GM19193 (cell line): Measurements from ENCODE around the gene ADORA2B.

Experiments
- POLR2A ChIP-seq: IDR thresholded peaks from 4 replicates; pipeline ENCODE4 v1.6.1; 2011; ENCODE audit not compliant: insufficient read depth, insufficient read length; ENCODE audit errors: extremely low read depth

ADORA2B gene

DNA sequence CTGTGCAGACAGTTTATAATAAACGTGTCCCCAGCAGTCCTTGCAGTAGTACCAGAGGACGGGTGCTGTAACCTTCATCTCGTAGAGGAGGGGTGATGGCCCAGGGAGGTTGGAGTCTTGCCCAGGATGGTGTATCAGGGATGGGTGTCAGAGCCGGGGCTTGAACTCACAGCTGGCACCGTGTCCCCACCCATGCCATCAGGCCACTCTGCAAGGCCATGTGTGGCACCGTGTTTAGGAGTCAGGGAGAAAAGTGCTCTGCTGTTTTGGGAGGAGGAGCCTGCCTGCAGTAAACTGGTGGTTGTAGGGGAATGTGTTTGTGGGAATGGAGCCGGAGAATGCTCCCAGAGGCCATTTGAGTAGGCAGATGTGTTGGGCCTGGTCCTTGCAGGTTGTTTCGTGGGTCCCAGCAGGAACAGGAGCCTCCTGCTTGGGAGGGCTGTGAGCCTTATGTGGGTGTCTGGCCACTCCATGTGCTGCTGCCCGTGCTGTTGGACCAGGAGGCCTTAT lies 1.7 kb downstream of the ADORA2B start:
- no peak for TF ChIP-seq POLR2A

DNA sequence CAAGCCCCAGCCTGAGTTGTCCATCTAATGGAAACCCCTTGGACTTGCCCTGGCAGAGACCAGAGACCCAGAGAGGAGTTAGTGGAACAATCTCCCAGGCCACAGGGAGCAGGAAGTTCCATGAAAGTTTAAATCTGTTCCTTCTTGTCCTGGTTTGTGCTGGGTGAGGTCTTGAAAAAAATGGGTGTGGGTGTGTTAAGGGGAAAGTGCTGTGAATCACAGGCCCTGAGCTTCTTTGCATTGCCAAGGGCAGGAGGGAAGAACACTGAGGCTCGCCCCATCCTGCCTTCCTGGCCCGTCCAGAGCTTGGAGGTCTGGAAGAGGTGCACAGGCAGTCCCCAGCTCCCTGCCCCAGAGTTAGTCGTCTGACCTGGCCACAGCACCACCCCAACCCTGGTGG lies 2.3 kb downstream of the ADORA2B start:
- TF ChIP-seq POLR2A, result no peak

DNA sequence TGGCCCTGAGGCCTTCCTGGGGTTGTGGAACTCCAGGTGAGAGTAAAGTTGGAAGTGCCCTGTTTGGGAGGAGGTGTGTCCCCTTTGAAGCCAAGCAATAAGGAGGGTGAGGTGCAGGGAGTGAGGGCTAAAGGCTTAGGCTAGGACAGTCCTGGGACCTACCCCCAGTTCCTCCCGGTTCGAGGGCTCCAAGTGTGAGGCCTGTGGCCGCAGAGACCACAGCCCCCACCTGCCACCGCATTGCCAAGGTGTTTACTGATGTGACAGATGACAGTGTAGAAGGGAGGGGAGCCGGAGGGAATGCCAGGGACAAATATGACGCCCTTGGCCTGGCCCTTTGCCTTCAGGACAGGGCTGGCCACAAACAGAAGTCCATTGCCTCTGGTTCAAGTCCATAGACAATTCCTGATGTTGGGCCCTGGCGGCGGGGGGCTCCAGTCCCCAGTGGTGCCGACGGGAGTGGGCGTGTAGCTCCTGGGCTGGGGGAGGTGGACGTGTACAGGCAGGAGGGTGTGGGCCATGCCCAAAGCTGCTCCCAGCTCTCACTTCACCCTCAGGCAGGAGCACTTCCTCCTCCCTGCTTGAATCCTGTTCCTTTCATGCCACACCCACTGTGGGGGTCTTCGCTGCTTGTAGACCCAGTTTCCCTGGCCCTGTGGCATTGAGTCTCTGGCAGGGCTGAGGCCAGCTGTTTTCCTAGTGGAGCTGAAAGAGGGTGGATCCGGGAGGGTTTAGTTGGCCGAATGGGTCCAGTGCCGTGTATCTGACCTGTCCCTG lies 3.2 kb downstream of the ADORA2B start:
- no peak for TF ChIP-seq POLR2A

DNA sequence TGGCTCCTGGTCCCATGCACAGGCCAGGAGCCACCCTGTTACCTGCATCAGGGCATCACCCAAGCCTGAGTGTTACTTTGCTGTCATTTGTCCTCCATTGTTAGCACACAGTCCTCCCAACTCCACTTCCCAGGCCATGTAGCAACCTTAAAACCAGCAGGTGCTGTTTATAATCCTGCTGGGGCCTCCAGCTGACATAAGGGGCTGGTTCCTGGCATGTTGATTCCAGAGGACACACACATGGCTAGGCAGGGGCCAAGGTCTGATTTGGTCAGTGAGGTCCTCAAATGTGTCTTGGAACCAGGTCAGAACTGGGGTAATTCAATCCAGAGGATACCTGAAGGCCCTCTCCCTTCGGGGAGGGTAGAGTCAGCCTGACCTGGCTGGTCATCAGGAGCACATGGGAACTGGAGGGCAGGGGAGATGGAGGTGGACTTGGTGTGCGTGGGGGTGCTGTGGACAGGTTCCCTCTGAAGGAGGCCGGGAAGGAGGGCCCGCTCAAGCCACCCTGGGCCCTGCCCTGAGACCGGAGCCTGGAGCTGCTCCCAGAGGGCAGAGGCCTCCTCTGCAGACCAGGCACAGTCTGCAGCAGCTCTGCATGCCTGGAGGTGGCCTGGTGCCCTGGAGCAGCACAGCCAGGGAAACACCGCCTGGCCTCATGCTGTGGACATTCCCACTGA lies 6.6 kb downstream of the ADORA2B start:
- no peak for TF ChIP-seq POLR2A

DNA sequence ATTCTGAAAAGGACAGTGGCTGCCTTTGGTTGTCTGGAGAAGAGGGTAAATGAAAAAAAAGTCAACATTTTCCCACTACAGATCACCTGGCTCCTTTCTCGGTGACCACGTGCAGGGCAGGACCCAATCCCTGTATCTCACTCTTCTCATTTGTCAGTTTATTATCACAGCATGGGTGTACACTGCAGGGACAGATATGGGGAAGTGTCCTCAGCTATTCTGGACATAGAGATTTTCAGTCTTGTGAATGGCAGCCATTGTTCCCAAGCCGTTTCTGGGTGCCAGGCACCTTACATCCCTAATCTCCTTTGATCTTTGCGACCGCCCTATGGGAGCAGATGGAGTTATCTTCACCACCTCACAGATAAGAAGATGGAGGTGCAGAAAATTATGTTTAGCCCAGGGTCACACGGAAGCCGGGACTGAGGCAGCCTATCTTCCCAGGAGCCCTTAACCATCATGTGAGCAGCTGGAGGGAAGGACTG lies 7.2 kb downstream of the ADORA2B start:
- no peak for TF ChIP-seq POLR2A

DNA sequence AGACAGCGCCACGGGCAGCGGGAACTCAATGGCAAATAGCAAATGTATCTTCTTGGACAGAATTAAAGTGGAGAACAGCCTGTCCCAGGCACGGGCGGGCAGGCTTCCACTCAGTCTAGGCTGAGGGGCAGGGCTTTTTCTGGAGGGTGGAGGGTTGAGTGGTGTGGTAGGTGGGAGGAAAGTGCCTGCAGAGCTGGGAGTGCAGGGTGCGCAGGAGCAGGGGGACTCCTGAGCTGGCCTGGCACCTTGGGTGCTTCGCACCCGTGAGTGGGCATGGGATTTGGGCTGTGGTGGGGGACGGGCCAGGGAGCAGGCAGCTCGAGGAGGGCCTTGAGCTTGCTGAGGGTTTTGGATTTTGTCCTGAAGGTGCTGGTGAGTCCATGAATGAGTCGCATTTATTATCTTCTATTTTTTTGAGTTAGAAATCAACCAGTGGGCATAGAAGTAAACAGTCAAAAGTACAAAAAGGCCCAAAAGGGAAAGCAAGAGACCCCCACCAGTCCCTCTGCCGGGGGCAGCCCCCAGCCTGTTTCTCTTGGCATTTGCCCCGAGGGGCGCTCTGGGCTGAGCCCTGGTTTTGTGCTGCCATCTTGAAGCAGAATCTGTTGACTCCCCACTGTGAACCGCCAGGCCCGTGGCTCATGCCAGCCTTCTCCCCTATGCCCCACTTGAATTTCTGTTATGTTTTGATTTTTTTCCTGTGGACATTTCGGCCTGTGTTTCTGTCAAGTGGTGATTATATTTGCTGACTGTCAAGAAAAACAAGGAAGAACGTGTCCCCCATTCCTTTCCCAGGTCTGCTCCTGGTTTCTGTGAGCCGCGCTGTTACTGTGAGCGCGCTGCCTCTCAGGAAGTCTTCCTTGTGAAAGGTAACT lies 8.2 kb downstream of the ADORA2B start:
- TF ChIP-seq POLR2A, result no peak

DNA sequence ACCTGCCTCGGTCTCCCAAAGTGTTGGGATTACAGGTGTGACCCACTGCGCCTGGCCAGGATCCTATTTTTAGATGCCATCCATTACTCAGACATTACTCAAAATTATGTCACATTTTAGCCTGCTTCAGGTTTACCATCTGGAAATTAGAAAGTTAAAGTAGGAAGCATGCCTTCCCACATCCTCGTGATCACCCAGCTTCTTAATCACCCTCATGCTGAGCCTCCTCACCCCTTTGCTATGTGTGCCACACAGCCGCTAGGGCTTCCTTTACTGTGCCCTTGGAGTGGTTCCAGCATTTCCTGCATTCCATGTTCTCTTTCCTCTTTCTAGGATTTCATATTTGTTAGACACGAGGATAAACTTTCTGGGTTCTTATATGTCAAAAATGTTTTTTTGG lies 9.3 kb downstream of the ADORA2B start:
- no peak for TF ChIP-seq POLR2A

DNA sequence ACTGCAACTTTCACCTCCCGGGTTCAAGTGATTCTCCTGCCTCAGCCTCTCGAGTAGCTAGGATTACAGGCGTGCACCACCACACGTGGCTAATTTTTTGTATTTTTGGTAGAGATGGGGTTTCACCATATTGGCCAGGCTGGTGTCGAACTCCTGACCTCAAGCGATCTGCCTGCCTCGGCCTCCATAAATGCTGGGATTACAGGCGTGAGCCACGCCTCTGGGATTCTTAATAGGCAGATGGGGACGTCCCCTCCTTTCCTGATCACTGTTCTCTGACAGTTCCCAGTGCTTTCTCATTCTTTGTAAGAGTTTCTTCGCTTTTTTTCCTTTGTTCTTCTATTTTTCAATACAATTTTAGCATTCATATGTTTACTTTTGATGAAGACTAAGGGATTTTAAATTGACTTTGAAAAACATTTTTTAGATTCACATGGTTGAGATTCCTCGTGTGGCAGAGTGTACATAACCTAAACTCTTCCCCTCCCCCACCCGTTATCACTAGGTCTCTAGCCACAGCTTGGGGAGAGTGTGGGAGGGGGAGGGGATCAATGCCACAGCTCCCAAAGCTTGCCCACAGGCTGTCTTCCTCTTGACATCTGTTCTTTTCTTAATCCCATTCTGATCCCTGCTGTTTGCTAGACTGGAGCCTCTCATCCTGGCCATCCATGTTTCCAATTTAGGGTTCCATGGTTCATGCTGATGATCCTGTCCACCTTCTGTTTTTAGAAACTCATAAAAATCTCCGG lies 11.0 kb downstream of the ADORA2B start:
- no peak for TF ChIP-seq POLR2A

DNA sequence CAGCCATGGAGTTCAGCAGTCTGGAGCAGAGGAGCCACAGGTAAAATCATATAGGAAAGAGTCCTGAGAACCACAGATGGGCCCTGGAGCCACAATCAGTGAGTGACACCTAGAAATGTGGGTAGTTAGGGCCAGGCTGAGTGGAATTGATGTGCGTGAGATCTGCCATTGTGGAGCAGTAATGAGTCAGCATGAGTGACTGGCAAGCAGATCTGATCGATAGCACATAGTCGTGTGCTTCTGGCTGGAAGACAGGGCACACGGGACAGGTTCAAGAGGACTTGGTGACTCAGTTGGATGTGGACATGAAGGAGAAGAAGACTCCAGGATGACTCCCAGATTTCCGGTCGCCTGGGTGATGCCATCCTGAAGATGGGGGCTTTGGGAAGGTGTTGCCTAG lies 12.3 kb downstream of the ADORA2B start:
- TF ChIP-seq POLR2A, result no peak

DNA sequence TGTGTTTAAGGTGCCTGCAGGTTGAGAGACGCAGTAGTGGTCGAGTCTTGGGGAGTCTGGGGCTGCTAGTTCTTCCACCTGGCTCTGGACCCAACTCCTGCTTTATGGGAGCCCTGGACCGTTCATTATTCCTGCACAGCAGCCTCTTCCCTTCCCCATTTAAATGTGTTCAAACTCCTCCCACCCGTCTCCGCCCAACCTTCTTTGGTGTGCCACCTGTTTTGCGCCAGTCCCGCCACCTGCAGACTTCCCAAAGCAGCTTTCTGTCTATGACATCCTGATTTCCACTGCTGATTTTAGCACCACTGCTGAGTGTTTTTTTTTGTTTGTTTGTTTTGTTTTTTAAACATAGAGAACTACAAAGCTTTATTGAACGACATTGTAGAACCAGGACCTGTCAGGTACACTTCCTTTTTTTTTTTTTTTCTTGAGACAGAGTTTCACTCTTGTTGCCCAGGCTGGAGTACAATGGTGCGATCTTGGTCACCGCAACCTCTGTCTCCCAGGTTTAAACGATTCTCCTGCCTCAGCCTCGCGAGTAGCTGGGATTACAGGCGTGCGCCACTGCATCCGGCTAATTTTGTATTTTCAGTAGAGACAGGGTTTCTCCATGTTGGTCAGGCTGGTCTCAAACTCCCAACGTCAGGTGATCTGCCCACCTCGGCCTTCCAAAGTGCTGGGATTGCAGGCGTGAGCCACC lies 12.8 kb downstream of the ADORA2B start:
- TF ChIP-seq POLR2A, result no peak

DNA sequence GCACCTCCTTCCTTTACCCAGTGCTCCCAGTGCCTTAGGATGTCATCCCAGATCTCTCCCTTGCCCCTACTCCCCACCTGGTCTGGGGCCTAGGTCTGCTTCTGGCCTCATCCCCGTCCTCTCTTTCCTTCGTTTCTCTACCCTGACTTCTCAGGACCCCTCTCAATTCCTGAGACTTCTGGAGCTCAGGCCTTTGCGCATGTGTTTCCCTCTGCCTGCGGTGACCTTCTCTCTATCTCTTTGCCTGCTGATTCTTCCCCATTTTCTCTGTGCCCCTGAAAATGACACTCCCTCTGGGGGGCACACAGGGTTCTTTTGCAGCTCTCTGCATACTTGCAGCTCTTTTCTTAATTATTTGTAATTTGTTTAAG lies 13.5 kb downstream of the ADORA2B start:
- TF ChIP-seq POLR2A, result no peak

DNA sequence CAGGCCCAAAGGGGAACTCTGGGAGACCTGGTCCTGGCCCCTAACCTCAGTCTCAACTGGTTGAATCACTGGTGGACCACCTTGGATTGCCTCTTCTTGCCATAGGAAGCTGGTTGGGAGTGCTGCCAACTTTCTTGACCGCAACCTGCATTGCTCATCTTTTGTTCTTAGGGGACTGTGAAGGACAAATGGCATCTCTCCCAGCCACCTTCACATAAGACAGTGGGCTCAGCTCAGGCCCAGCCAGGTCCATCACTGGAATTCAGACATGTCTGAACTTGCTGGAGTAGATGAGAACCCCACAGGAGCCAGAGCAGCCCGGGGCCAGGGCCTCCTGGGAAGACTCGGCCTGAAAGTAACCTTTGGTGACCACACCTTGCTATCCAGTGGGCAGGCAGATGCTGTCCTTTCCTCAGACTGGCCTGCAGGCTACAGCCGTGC lies 18.8 kb downstream of the ADORA2B start:
- TF ChIP-seq POLR2A, result no peak

DNA sequence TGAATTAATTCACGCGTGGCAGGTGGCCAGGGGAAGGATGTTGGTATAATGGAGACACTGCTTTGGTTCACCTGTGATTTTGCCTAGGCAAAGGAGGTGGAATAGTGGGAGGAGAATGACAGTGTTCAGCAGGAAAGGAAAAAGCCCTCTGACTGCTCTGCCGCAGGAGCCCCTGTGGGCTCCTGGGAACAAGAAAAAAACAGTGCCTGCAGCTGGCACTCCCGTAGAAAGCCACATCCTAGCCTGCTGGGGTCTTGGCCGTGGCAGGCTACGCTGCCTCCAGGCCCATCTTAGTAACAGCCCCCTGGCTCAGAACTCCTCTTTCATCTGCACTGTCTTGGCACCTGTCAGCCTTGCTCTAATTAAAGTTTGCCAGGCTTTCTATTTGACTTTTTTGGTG lies 20.6 kb downstream of the ADORA2B start:
- TF ChIP-seq POLR2A, result no peak

DNA sequence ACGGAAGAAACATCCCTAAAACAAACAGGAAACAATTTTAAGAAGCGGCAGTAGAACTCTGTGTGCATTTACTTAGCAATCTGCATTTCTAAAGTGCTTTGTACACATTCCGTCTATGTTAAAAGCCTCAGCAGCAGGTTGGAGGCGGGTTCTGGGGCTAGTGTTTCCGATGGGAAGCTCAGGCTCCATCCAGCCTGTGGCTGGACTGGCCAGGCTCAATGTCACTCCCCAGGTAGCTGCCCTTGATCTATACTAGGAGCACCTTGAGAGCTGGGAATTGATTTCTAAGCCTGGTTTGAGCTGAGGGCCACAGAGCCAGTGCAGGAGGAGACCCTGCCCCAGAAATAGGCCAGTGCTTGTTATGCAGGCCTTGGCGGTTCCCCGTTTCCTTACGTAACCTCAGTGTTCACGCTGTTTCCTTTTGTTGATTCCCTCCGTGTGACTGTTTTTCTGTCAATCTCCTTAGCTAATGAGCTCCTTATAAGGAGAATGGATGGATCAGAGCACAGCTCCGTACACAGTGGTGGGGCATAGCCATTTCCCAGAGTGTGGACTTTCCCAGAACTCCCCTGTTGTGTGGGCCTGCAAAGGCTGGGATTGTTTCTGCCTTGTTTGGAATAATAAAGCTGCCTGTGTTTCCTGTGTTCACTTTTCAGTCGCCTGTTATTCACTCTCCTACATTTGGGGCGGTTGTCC lies 21.4 kb downstream of the ADORA2B start:
- no peak for TF ChIP-seq POLR2A

DNA sequence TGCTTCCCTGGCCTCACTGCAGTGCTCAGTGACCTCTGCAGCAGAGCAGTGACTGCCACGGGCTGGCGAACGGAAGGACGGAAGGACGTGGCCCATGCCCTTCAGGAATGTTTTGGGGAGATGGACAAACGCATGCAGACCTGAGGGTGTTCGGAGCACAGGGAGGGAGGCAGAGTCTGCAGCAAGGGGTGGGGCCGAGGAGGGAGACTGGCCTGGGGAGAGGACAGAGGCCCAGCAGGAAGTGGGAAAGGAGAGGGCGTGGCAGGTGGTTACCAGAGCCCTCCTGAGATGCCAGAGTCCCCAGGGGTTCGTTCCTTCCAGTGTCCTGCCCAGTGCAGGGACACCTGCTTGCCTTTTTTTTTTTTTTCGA lies 21.9 kb downstream of the ADORA2B start:
- no peak for TF ChIP-seq POLR2A
